H7 (cell line): ENCODE results near the gene BTBD16. TPM values are rescaled to one million over a fixed set of nuclear protein-coding genes. Genes with fewer than 3 reads are reported as not detected.

Source experiments
- DNase-seq: peaks from one replicate; pipeline ENCODE4 v3.0.0; 2012
- H3K27me3 ChIP-seq: 2 replicates; pipeline ENCODE4 v1.6.0; 2011; ENCODE audit warnings: mild to moderate bottlenecking, low read length; ENCODE audit not compliant: control insufficient read depth, insufficient read depth
- H3K36me3 ChIP-seq: replicated peaks from 2 replicates; pipeline ENCODE4 v1.5.1; 2011; ENCODE audit warnings: low read length; ENCODE audit not compliant: control insufficient read depth, insufficient read depth
- H3K4me3 ChIP-seq: 2 replicates; pipeline ENCODE4 v1.5.1; 2011; ENCODE audit warnings: low read depth, mild to moderate bottlenecking, control low read depth, low read length, moderate library complexity; ENCODE audit not compliant: insufficient read depth
- total RNA-seq: library from RNA; depleted of rRNA; stranded (reverse); fragments of >200 nt; shearing (Covaris generic); gene quantifications from 2 replicates; pipeline ENCODE4 v1.2.3, GENCODE V29; 2014; rRNA removed

BTBD16 gene
- total RNA-seq, 1 experiment from 2014 or later = 0.42 TPM

DNA sequence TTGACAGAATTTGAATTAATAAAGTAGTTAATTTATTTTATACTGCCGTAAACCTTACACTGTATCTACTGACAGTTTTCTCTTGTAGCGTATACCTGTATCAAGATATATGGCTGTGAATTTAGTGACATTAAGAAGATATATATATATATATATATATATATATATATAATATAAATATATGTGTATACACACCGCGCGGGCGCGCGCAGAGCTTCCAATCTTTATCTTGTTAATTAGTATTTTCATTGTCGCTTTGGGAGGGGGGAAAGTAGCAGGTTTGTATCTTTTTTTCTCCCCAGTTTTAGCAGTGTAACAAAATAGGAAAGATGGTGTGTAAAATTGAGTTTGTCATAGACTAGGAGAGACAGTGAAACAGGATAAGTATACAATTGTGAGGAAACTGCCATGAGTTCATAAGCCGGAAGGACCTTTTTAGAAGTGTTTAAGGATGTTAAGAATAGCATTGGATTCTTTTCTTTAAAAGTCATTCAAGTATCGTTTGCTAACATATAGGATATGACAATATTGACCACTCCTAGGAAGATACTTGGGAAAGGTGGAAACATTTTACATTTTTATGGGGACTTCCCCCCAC is 105.4 kb downstream of the BTBD16 start:
- peaks cover 12% of the 10 kb centered on the region for H3K27me3 ChIP-seq
- no peak for DNase-seq
- no peak overlapping the region for H3K4me3 ChIP-seq
- H3K36me3 ChIP-seq = no peaks in the 10 kb centered on the region

DNA sequence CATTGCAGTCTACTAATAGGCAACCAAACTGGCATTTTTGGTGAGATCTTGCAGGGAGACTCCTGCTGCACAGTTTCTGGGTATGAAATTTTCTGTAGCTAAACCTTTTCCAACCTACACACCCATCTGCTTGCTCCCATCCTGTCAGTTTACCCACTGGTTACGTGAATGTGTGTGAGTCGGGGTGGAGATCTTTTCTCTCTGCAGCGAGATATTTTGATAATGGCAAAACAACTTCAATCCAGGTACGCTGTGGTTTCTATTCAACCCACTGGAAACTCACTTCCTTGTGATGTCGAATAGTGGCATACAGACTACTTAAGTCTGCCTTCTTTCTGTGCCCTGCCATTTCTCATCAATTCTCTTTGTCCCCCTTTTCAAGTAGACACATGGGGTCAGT is 107.9 kb downstream of the BTBD16 start:
- no peaks in the 10 kb centered on the region for H3K36me3 ChIP-seq
- no peaks in the 10 kb centered on the region for H3K27me3 ChIP-seq
- no peak overlapping the region for H3K4me3 ChIP-seq
- DNase-seq = no peak

DNA sequence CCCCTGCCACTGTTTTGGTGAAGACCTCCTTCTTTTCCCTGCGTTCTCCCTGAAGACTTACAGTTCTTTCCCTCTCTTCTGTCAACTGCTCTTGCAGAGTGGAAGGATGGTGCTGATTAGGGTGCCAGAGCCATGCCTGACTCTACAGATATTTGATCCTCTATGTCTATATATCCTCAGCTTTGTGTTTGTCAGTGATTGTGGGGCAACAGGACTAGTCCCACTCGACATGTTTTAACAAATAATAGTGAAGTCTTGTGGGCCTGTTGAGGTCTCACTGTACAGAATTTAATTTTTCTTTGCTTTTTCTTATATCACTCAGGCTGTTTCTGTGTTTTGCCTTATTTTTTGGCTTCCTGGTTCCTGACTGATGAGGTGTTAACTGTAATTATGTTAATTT is 108.4 kb downstream of the BTBD16 start:
- H3K4me3 ChIP-seq = no peak overlapping the region
- no peak for DNase-seq
- H3K36me3 ChIP-seq = no peaks in the 10 kb centered on the region
- no peaks in the 10 kb centered on the region for H3K27me3 ChIP-seq

DNA sequence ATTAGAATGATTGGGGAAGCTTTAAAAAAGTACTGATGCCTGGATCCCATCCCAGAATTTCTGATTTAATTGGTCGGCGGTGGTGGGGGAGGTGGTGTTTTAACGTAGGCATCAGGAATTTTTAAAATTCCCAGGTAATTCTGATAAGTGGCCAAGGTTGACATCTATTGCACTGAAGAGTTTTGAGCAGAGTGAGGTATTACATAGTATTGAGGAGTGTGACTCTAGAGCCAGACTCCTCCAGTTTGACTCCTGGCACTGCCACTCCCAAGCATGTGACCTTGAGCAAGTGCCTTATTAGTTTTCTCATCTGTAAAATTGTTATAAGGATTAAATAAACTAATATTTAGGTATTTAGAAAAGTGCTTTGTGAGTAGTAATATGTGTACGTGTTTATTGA is 109.6 kb downstream of the BTBD16 start:
- DNase-seq = no peak
- Histone ChIP-seq H3K4me3 (no peak overlapping the region), H3K36me3 (no peaks in the 10 kb centered on the region), H3K27me3 (no peaks in the 10 kb centered on the region)

DNA sequence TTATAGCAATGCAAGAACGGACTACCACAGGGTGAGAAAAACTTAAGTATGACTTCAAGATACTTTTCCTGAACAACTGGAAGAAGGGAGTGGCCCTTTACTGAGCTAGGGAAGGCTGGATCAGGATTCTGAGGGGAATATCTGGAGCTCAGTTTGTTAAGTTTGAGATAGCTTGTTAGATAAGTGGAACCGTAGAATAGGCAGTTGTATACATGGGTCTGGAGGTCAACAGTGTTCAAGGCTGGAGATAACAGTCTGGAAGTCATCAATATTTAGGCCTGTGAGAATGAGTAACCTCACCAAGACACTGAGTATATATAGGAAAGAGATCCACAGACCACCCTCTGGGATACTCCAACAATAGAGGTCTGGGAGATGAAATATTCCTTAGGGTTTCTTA is 110.6 kb downstream of the BTBD16 start:
- DNase-seq = no peak
- Histone ChIP-seq H3K36me3 (no peaks in the 10 kb centered on the region), H3K27me3 (no peaks in the 10 kb centered on the region), H3K4me3 (no peak overlapping the region)

DNA sequence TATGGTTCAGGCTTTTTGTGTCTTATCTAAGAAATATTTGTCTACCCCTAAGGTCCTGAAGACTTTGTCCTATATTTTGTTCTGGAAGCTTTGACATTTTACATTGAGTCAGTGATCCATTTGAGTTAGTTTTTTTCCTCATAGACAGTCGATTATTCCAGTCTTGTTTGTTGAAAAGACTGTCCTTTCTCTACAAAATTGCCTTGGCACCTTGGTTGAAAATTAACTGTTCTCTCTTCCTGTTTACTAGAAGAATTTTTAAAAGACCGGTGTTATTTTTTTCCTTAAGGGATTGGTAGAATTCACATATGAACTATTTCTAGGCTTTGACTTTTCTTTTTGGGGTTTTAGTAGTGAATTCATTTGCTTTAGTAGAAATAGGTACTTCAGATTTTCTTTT is 115.4 kb downstream of the BTBD16 start:
- Histone ChIP-seq H3K4me3 (no peak overlapping the region), H3K27me3 (no peaks in the 10 kb centered on the region), H3K36me3 (no peaks in the 10 kb centered on the region)
- DNase-seq = no peak

DNA sequence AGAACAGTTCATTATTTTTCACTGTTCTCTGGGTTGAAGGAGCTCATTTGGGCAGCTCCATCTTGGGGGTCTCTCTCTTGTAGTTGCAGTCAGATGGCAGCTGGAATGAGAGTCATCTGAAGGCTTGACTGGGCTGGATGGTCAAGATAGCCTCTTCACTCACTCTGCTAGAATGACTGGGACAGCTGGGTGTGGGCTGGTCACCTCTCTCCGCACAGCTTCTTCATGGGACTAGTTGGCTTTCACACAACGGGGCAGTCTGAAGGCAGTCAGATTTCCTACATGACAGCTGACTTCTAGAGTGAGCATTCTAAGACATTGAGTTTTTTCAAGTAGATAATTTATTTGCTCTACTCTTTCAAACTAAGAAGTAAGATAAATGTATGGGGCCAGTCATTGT is 116.5 kb downstream of the BTBD16 start:
- Histone ChIP-seq H3K36me3 (no peaks in the 10 kb centered on the region), H3K4me3 (no peak overlapping the region), H3K27me3 (no peaks in the 10 kb centered on the region)
- no peak for DNase-seq

Other genes starting within 250 kb of the BTBD16 start
- 28.5 and 38.2 TPM in 2 replicates for gene PLEKHA1, start 103.4 kb downstream of the BTBD16 start, total RNA-seq
- gene ARMS2, start 183.4 kb downstream of the BTBD16 start, total RNA-seq = not detected in 2 replicates
- gene HTRA1, start 190.3 kb downstream of the BTBD16 start, total RNA-seq = 11.5 and 14.5 TPM in 2 replicates